Activated CD8-positive, alpha-beta T cell treated with anti-CD3 and anti-CD28 coated beads, Interleukin-2, amount 10 ng/mL, durations not matched to agents 7 days and 5 days (primary cell): Measurements from ENCODE around the gene RAET1E. TPM values are rescaled to one million over a fixed set of nuclear protein-coding genes. Genes with fewer than 3 reads are reported as not detected.
"Not testable (repeated sequence)": the region's sequence is repeated elsewhere in the genome, so short reads cannot be mapped to it uniquely, and the experiment has no call there.

Experiments used
- ATAC-seq: fragments of 150-1000 bp; cut with Tn5 transposase; one replicate; pipeline ENCODE4 v1.10.0; 2021; ENCODE audit warnings: moderate library complexity
- CTCF ChIA-PET: fragments of 350-600 bp; sonication (Branson Sonifier 250); formaldehyde crosslinking; loops from one replicate; lab custom pipeline; 2021; ENCODE audit warnings: antibody characterized with exemption; lab: Charles Lee
- POLR2A ChIA-PET: fragments of 350-600 bp; sonication (Branson Sonifier 250); formaldehyde crosslinking; loops from one replicate; lab custom pipeline; 2021; ENCODE audit warnings: antibody characterized with exemption; lab: Charles Lee
- DNase-seq: peaks from one replicate; pipeline ENCODE4 v3.0.0-alpha.2; 2020
- H3K27ac Mint-ChIP-seq: one replicate; pipeline ENCODE4 v1.8.0; 2021; ENCODE audit warnings: mild to moderate bottlenecking, mixed read lengths
- H3K27me3 Mint-ChIP-seq: one replicate; pipeline ENCODE4 v1.8.0; 2021; ENCODE audit warnings: low read depth, mixed read lengths
- H3K36me3 Mint-ChIP-seq: one replicate; pipeline ENCODE4 v1.8.0; 2021; ENCODE audit warnings: low read depth, mixed read lengths
- H3K4me1 Mint-ChIP-seq: one replicate; pipeline ENCODE4 v1.8.0; 2021; ENCODE audit warnings: low read depth, mixed read lengths
- H3K4me3 Mint-ChIP-seq: one replicate; pipeline ENCODE4 v1.8.0; 2021; ENCODE audit warnings: mild to moderate bottlenecking, mixed read lengths
- H3K9me3 Mint-ChIP-seq: one replicate; pipeline ENCODE4 v1.8.0; 2022; ENCODE audit warnings: mixed read lengths; ENCODE audit not compliant: insufficient read depth
- total RNA-seq, 2 experiments: library from RNA; stranded (reverse); gene quantifications; one replicate each; pipeline ENCODE4 v1.2.3, GENCODE V29; 2021

Gene RAET1E
- total RNA-seq, 2 experiments from 2014 or later: not detected

GRCh38 chr6:149854532-149854931 is 43.4 kb downstream of the RAET1E start:
- no peak overlapping the region for H3K27ac Mint-ChIP-seq
- no peak overlapping the region for H3K4me3 Mint-ChIP-seq
- peaks cover 36% of the 10 kb centered on the region for H3K27me3 Mint-ChIP-seq
- ATAC-seq: no peak
- CTCF ChIA-PET: no interaction called here
- no peaks in the 10 kb centered on the region for H3K36me3 Mint-ChIP-seq
- H3K4me1 Mint-ChIP-seq: peaks cover 20% of the 10 kb centered on the region
- H3K9me3 Mint-ChIP-seq: no peaks in the 10 kb centered on the region
- POLR2A ChIA-PET: no interaction called here
- DNase-seq: no peak

DNA sequence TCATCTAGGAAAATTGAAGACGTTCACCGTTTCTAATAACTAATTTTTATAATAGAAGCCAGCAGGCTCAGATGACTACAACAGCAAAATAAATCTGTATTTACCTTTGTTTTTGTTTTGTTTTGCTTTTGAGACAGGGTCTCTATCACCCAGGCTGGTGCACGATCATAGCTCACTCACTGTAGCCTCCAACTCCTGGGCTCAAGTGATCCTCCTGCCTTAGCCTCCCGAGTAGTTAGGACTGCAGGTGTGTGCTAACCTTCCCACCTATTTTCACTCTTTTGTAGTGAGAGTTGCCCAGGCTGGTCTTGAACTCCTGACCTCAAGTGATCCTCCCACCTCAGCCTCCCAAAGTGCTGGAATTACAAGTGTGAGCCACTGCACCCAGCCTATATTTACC is 43.9 kb downstream of the RAET1E start:
- Mint-ChIP-seq H3K4me1 (peaks cover 20% of the 10 kb centered on the region), H3K27me3 (peaks cover 37% of the 10 kb centered on the region)
- CTCF ChIA-PET, H3K27ac Mint-ChIP-seq, H3K36me3 Mint-ChIP-seq, ATAC-seq, H3K9me3 Mint-ChIP-seq, H3K4me3 Mint-ChIP-seq, POLR2A ChIA-PET, DNase-seq: not testable (repeated sequence)

DNA sequence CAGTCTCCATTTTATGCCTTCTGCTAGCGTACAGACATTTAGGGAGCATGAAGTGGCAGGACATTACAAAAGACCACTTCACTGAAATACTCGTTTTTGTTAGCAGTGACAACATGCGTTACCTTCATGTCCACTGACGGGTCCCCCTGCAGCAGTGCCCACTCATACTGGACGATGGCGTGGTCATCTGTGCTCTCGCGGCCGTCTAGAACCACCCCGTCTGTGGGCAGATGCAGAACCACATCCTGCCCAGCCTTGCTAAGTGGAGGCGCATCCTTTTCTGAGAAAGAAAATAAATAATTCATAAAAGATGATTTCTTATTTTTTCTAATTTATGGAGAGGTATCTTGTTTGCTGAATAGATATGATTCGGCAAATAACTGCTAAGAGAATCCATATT is 45.0 kb downstream of the RAET1E start:
- CTCF ChIA-PET: no interaction called here
- no peak for ATAC-seq
- Mint-ChIP-seq H3K27ac (no peak overlapping the region), H3K4me3 (no peak overlapping the region), H3K4me1 (peaks cover 20% of the 10 kb centered on the region), H3K27me3 (peaks cover 39% of the 10 kb centered on the region), H3K9me3 (no peaks in the 10 kb centered on the region), H3K36me3 (no peaks in the 10 kb centered on the region)
- peak; percentile 35 for DNase-seq
- POLR2A ChIA-PET: no interaction called here

GRCh38 chr6:149852180-149852579 is 45.7 kb downstream of the RAET1E start:
- Mint-ChIP-seq H3K4me3 (no peak overlapping the region), H3K36me3 (no peaks in the 10 kb centered on the region), H3K4me1 (peaks cover 20% of the 10 kb centered on the region), H3K27me3 (peaks cover 36% of the 10 kb centered on the region), H3K27ac (no peak overlapping the region), H3K9me3 (no peaks in the 10 kb centered on the region)
- no peak for DNase-seq
- ChIA-PET CTCF (no interaction called here), POLR2A (no interaction called here)
- peak; percentile 51 for ATAC-seq

- no peaks in the 10 kb centered on the region for H3K36me3 Mint-ChIP-seq
- CTCF ChIA-PET: interaction anchor here (1.2 to 2.6 kb wide), 2 partner anchors 11 to 16 kb away, joined by 3 to 7 read pairs; no protein-coding TSS in a partner anchor
- no peaks in the 10 kb centered on the region for H3K9me3 Mint-ChIP-seq
- H3K27ac Mint-ChIP-seq: no peak overlapping the region
- no peak overlapping the region for H3K4me3 Mint-ChIP-seq
- peaks cover 35% of the 10 kb centered on the region for H3K27me3 Mint-ChIP-seq
- POLR2A ChIA-PET: no interaction called here
- DNase-seq (no peak), ATAC-seq (no peak)
- H3K4me1 Mint-ChIP-seq: peaks cover 20% of the 10 kb centered on the region
These were observed 46.3 kb downstream of the RAET1E start for GRCh38 chr6:149851461-149852110.

DNA sequence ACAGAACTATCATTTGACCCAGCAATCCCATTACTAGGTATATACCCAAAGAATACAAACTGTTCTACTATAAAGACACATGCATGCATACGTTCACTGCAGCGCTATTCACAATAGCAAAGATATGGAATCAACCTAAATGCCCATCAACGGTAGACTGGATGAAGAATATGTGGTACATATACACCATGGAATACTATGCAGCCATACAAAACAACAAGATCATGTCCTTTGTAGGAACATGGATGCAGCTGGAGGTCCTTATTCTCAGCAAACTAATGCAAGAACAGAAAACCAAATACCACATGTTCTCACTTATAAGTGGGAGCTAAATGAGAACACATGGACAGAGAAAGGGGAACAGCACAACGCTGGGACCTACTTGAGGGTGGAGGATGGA is 49.6 kb downstream of the RAET1E start:
- H3K4me3 Mint-ChIP-seq: not testable (repeated sequence)

More for the DNA sequence above, 49.6 kb downstream of the RAET1E start:
- DNase-seq, H3K36me3 Mint-ChIP-seq, H3K9me3 Mint-ChIP-seq, ATAC-seq, H3K27ac Mint-ChIP-seq: not testable (repeated sequence)
- POLR2A ChIA-PET: interaction anchor here (0.7 kb wide), 1 partner anchor 255 kb away, joined by 3 read pairs; no protein-coding TSS in a partner anchor
- peaks cover 20% of the 10 kb centered on the region for H3K4me1 Mint-ChIP-seq
- H3K27me3 Mint-ChIP-seq: peaks cover 32% of the 10 kb centered on the region
- CTCF ChIA-PET: interaction anchor here (0.9 to 1.5 kb wide), 3 partner anchors 14 to 168 kb away, joined by 3 read pairs; no protein-coding TSS in a partner anchor

Other genes starting within 250 kb of the RAET1E start
- 10 to 100 TPM; 27.2 to 28.6 TPM for gene KATNA1, start 249.4 kb downstream of the RAET1E start, total RNA-seq
- gene LATS1, start 180.0 kb downstream of the RAET1E start, total RNA-seq: 10 to 100 TPM; 33.2 to 33.9 TPM
- 10 to 100 TPM; 67.7 to 69.4 TPM for gene NUP43, start 151.6 kb downstream of the RAET1E start, total RNA-seq
- 100 to 1,000 TPM; 102 to 104 TPM for gene PCMT1, start 148.4 kb downstream of the RAET1E start, total RNA-seq
- 1 to 10 TPM; 1.4 to 2.2 TPM for gene LRP11, start 33.8 kb downstream of the RAET1E start, total RNA-seq
- not detected for gene RAET1G, start 25.0 kb upstream of the RAET1E start, total RNA-seq
- under 1 TPM; 0.40 to 0.60 TPM for gene ULBP2, start 43.9 kb upstream of the RAET1E start, total RNA-seq
- gene ULBP1, start 65.8 kb upstream of the RAET1E start, total RNA-seq: under 1 TPM; 0.65 to 0.71 TPM
- gene RAET1L, start 127.4 kb upstream of the RAET1E start, total RNA-seq: not detected
- 1 to 10 TPM; 1.8 to 2.9 TPM for gene ULBP3, start 171.0 kb upstream of the RAET1E start, total RNA-seq
- gene PPP1R14C, start 244.9 kb upstream of the RAET1E start, total RNA-seq: not detected